ENCODE results near the gene RASSF4. TPM values are rescaled to one million over a fixed set of nuclear protein-coding genes. Genes with fewer than 3 reads are reported as not detected.
A peak's percentile ranks its signal among the peaks of the same experiment; 100 is the strongest.

RASSF4 gene
- total RNA-seq, 1 donor from 2014 or later: 21.2 TPM

DNA sequence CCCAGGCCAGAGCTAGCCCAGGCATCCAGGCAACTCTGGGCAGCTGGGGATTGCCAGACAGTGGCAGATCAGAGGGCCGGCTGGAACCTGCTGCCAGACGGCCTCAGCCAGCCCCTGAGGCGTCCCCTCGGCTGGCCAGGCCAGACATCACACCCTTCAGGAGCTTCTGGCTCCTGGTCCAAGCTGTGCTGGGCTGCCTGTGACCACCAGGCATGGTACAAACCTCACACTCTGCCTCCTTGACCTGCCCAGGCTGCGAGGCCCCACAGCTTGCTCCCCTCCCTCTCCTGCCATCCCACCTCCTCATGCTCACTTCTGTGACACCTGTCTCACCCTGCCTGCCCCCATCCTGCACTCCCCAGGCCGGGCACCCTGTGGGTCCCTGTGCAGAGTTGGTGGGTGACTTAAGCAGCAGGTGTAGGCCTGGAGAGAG lies 13.3 kb downstream of the RASSF4 start:
- DNase-seq (ENCODE audit: low spot score, unreplicated experiment): no peak
- TF ChIP-seq, protein P1, sequence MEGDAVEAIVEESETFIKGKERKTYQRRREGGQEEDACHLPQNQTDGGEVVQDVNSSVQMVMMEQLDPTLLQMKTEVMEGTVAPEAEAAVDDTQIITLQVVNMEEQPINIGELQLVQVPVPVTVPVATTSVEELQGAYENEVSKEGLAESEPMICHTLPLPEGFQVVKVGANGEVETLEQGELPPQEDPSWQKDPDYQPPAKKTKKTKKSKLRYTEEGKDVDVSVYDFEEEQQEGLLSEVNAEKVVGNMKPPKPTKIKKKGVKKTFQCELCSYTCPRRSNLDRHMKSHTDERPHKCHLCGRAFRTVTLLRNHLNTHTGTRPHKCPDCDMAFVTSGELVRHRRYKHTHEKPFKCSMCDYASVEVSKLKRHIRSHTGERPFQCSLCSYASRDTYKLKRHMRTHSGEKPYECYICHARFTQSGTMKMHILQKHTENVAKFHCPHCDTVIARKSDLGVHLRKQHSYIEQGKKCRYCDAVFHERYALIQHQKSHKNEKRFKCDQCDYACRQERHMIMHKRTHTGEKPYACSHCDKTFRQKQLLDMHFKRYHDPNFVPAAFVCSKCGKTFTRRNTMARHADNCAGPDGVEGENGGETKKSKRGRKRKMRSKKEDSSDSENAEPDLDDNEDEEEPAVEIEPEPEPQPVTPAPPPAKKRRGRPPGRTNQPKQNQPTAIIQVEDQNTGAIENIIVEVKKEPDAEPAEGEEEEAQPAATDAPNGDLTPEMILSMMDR (IDR thresholded peaks at IDR 0.05; ENCODE audit: unreplicated experiment): no peak
- peaks cover 22% of the 10 kb centered on the region for H3K4me1 Mint-ChIP-seq (ENCODE audit: low read depth)
- H3K9me3 Mint-ChIP-seq (ENCODE audit: low read depth): no peaks in the 10 kb centered on the region
- H3K27me3 Mint-ChIP-seq: no peaks in the 10 kb centered on the region
- H3K36me3 Mint-ChIP-seq (ENCODE audit: insufficient read depth): peaks cover 6% of the 10 kb centered on the region
- H3K4me3 Mint-ChIP-seq (ENCODE audit: low read depth): no peak overlapping the region
- no peak overlapping the region for H3K27ac Mint-ChIP-seq

DNA sequence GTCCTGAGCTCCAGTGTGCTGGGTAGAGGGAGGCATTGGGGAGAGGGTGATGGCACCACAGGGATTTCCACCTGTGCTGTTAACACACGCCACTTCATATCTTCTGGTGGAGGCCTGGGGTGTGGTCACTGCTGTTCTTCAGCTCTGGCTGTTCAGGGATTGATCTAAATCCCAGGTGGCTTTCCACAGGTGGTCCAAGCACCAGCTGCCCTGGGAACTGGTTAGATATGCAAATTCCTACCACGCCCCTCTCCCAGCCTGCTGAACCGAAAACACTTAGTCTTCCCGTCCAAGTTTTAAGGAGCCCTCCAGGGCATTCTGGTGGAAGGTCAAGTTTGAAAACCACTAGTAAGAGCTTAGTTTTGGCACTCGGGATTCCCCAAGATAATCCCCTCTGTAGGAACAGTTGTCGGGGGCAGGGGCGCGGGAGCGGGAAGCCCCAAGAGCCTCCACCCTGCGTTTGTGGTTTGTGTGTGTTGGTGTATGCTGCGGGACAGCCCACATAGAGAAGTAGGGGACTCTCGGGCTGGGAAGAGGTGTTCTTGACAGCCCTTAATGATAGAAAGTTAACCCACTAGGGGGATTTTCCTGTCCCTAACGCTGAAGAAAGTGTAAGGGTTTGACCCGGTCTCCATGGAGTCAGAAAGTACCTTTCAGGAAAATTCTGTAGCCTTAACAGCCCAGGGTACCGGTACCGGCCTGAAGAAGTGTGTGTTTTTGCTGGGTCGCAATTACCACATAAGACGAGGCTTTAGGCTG lies 13.9 kb downstream of the RASSF4 start:
- no peak overlapping the region for H3K27ac Mint-ChIP-seq
- peaks cover 27% of the 10 kb centered on the region for H3K4me1 Mint-ChIP-seq (ENCODE audit: low read depth)
- TF ChIP-seq, protein P1 (IDR thresholded peaks at IDR 0.05; ENCODE audit: unreplicated experiment): no peak
- peaks cover 6% of the 10 kb centered on the region for H3K36me3 Mint-ChIP-seq (ENCODE audit: insufficient read depth)
- no peak for DNase-seq (ENCODE audit: low spot score, unreplicated experiment)
- H3K9me3 Mint-ChIP-seq (ENCODE audit: low read depth): no peaks in the 10 kb centered on the region
- no peak overlapping the region for H3K4me3 Mint-ChIP-seq (ENCODE audit: low read depth)
- no peaks in the 10 kb centered on the region for H3K27me3 Mint-ChIP-seq

DNA sequence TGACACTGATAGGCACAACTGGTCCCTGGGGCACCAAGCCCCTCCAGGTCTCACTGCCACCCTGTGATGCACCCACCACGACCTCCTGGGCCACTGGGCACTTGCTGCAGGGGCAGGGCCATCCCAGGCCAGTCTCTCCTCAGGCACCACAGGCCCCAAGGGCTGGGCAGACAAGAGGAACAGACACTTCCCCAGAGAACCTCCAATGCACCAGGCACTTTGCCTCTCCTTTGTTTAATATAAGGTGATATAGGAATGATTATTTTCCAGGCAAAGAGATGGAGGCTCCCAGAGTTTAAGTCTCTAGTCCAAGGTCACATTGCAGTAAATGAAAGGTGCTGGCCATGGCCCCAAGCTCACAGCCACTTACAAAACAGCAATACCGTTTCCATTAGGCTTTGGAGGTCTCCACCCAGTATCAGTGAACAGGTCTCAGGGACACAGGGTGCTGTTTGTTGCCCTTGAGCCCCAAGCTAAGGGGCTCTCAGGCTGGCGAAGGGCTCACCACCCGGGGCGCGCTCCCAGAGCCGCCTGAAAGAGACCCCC lies 14.6 kb downstream of the RASSF4 start:
- Mint-ChIP-seq H3K36me3 (ENCODE audit: insufficient read depth) (peaks cover 5% of the 10 kb centered on the region), H3K9me3 (ENCODE audit: low read depth) (no peaks in the 10 kb centered on the region), H3K27ac (no peak overlapping the region), H3K4me1 (ENCODE audit: low read depth) (peaks cover 33% of the 10 kb centered on the region), H3K27me3 (no peaks in the 10 kb centered on the region), H3K4me3 (ENCODE audit: low read depth) (peak overlapping the region; percentile 59)
- no peak for DNase-seq (ENCODE audit: low spot score, unreplicated experiment)
- TF ChIP-seq, protein P1 (IDR thresholded peaks at IDR 0.05; ENCODE audit: unreplicated experiment): no peak

DNA sequence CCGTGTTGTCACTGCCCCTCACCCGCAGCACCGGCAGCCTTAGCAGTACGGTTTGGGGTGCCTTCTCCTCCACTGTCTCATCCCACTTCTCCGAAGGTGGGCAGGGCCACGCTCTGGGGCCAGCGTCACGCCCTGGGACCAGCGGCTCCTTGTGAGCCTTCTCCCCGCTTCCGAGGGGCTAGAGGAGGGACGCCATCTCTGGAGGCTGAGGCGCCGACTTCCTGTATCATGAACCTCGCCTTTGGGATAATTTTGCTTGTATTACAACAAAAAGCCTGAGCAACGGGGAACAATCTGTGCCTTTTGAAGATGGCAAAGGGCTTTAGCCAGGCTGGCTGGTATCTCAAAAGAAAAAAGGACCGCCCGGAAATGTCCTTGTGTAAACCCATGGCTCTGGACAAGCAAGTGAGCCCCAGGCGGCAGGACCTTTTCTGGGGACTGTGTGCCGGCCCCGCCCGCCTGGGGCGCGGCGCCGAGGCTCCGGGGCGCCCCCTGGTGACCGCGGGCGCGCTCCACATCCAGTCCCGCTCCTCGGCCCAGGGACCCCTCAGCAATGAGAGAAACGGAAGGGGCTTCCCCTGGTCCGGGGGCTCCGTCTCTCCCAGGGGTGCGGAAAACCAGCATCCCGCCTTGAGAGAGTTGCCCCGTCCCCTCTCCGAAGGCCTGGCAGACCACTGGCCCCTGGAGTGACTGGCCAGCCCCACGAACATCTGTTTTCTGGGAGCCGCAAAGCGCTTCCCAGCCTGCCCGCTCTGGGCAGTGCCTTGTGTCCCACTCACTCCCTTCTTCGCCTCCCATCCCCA lies 15.2 kb downstream of the RASSF4 start:
- peak overlapping the region; percentile 59 for H3K4me3 Mint-ChIP-seq (ENCODE audit: low read depth)

More for the DNA sequence above, 15.2 kb downstream of the RASSF4 start:
- Mint-ChIP-seq H3K9me3 (ENCODE audit: low read depth) (no peaks in the 10 kb centered on the region), H3K27me3 (no peaks in the 10 kb centered on the region), H3K27ac (no peak overlapping the region), H3K4me1 (ENCODE audit: low read depth) (peaks cover 40% of the 10 kb centered on the region), H3K36me3 (ENCODE audit: insufficient read depth) (peaks cover 3% of the 10 kb centered on the region)
- TF ChIP-seq, protein P1 (IDR thresholded peaks at IDR 0.05; ENCODE audit: unreplicated experiment): peak; percentile 98
- DNase-seq (ENCODE audit: low spot score, unreplicated experiment): peak; percentile 56
